ENCODE measurements around the gene CCNJL. TPM values are rescaled to one million over a fixed set of nuclear protein-coding genes. Genes with fewer than 3 reads are reported as not detected.

The CCNJL gene
- total and polyA plus RNA-seq, 2 donors (not counting 1 experiment from before 2014, with no cell fraction given), result 0.03 to 0.67 TPM

GRCh38 chr5:160357861-160358411 is 45.6 kb upstream of the CCNJL start:
- no peaks in the 10 kb centered on the region for H3K79me2 ChIP-seq (ENCODE audit: control insufficient read depth, insufficient read depth, low read length)
- ChIA-PET POLR2A (no interaction called here), CTCF (interaction anchor here (0.5 kb wide), 1 partner anchor 38 kb away, joined by 3 read pairs; no protein-coding TSS in a partner anchor)
- H3K36me3 ChIP-seq (replicated peaks in 1 of 2; ENCODE audit: control extremely low read depth in 1 of 2, control insufficient read depth in 1 of 2, extremely low read depth in 1 of 2, insufficient read depth in 2 of 2, low read length in 1 of 2), result no peaks in the 10 kb centered on the region
- no peak overlapping the region for H3K4me2 ChIP-seq (replicated peaks; ENCODE audit: low read depth, low read length, poor library complexity, severe bottlenecking)
- H3K9ac ChIP-seq (ENCODE audit: low read length), result no peak overlapping the region
- H2AFZ ChIP-seq (ENCODE audit: insufficient read depth, low read depth, low read length, poor library complexity, severe bottlenecking), result no peak overlapping the region
- H3K4me3 ChIP-seq (ENCODE audit: control extremely low read depth in 1 of 5, extremely low read depth in 1 of 5, insufficient read depth in 1 of 5, low read depth in 2 of 5, low read length in 4 of 5), result no peak overlapping the region
- no peaks in the 10 kb centered on the region for H4K20me1 ChIP-seq (ENCODE audit: control insufficient read depth, insufficient read depth, low read length, poor library complexity, severe bottlenecking)
- H3K27me3 ChIP-seq (replicated peaks in 1 of 4; ENCODE audit: control extremely low read depth in 1 of 4, control insufficient read depth in 3 of 4, insufficient read depth in 4 of 4, low read length in 3 of 4), result no peaks in the 10 kb centered on the region
- H3K9me3 ChIP-seq (ENCODE audit: control extremely low read depth in 1 of 3, control insufficient read depth in 2 of 3, insufficient read depth in 1 of 3, low read length in 2 of 3), result no peaks in the 10 kb centered on the region
- H3K9me3 Mint-ChIP-seq (ENCODE audit: insufficient read depth), result no peaks in the 10 kb centered on the region
- H3K27me3 Mint-ChIP-seq, result peaks cover 21% of the 10 kb centered on the region
- TF ChIP-seq EZH2 (IDR thresholded peaks at IDR 0.05; ENCODE audit: borderline replicate concordance, insufficient read depth, low read depth, low read length, poor library complexity, severe bottlenecking), result no peak
- TF ChIP-seq, protein P1, sequence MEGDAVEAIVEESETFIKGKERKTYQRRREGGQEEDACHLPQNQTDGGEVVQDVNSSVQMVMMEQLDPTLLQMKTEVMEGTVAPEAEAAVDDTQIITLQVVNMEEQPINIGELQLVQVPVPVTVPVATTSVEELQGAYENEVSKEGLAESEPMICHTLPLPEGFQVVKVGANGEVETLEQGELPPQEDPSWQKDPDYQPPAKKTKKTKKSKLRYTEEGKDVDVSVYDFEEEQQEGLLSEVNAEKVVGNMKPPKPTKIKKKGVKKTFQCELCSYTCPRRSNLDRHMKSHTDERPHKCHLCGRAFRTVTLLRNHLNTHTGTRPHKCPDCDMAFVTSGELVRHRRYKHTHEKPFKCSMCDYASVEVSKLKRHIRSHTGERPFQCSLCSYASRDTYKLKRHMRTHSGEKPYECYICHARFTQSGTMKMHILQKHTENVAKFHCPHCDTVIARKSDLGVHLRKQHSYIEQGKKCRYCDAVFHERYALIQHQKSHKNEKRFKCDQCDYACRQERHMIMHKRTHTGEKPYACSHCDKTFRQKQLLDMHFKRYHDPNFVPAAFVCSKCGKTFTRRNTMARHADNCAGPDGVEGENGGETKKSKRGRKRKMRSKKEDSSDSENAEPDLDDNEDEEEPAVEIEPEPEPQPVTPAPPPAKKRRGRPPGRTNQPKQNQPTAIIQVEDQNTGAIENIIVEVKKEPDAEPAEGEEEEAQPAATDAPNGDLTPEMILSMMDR (IDR thresholded peaks at IDR 0.05), result no peak
- ATAC-seq (ENCODE audit: low read depth) (no peak), DNase-seq (no peak)
- 92% methylated on average over 4 of the region's 7 CpGs for WGBS (ENCODE audit: insufficient coverage)
- H3K27ac ChIP-seq (ENCODE audit: low read length in 2 of 2), result no peak overlapping the region
- H3K4me1 ChIP-seq (ENCODE audit: control insufficient read depth in 2 of 2, insufficient read depth in 2 of 2, low read length in 2 of 2), result no peaks in the 10 kb centered on the region
- H3K4me1 Mint-ChIP-seq, result no peaks in the 10 kb centered on the region
- H3K4me3 Mint-ChIP-seq, result no peak overlapping the region
- no peak overlapping the region for H3K27ac Mint-ChIP-seq
- intact Hi-C loops (cut with micrococcal nuclease), result no loop called here

- DNase-seq, result no peak
- Histone ChIP-seq H3K36me3 (replicated peaks in 1 of 2; ENCODE audit: control extremely low read depth in 1 of 2, control insufficient read depth in 1 of 2, extremely low read depth in 1 of 2, insufficient read depth in 2 of 2, low read length in 1 of 2) (no peaks in the 10 kb centered on the region), H3K9me3 (ENCODE audit: control extremely low read depth in 1 of 3, control insufficient read depth in 2 of 3, insufficient read depth in 1 of 3, low read length in 2 of 3) (no peaks in the 10 kb centered on the region), H2AFZ (ENCODE audit: insufficient read depth, low read depth, low read length, poor library complexity, severe bottlenecking) (no peak overlapping the region), H4K20me1 (ENCODE audit: control insufficient read depth, insufficient read depth, low read length, poor library complexity, severe bottlenecking) (no peaks in the 10 kb centered on the region), H3K27me3 (replicated peaks in 1 of 4; ENCODE audit: control extremely low read depth in 1 of 4, control insufficient read depth in 3 of 4, insufficient read depth in 4 of 4, low read length in 3 of 4) (no peaks in the 10 kb centered on the region), H3K4me1 (ENCODE audit: control insufficient read depth in 2 of 2, insufficient read depth in 2 of 2, low read length in 2 of 2) (no peaks in the 10 kb centered on the region), H3K9ac (ENCODE audit: low read length) (no peak overlapping the region), H3K79me2 (ENCODE audit: control insufficient read depth, insufficient read depth, low read length) (no peaks in the 10 kb centered on the region), H3K27ac (ENCODE audit: low read length in 2 of 2) (no peak overlapping the region), H3K4me3 (ENCODE audit: control extremely low read depth in 1 of 5, extremely low read depth in 1 of 5, insufficient read depth in 1 of 5, low read depth in 2 of 5, low read length in 4 of 5) (no peak overlapping the region), H3K4me2 (replicated peaks; ENCODE audit: low read depth, low read length, poor library complexity, severe bottlenecking) (no peak overlapping the region)
- 89% methylated on average over 6 of the region's 7 CpGs for WGBS (ENCODE audit: insufficient coverage)
- TF ChIP-seq EZH2 (IDR thresholded peaks at IDR 0.05; ENCODE audit: borderline replicate concordance, insufficient read depth, low read depth, low read length, poor library complexity, severe bottlenecking), result no peak
- TF ChIP-seq, protein P1 (IDR thresholded peaks at IDR 0.05), result no peak
- ChIA-PET CTCF (interaction anchor here (0.5 to 1.6 kb wide), 2 partner anchors 12 to 39 kb away, joined by 3 read pairs; no protein-coding TSS in a partner anchor), POLR2A (no interaction called here)
- no peak for ATAC-seq (ENCODE audit: low read depth)
- no peaks in the 10 kb centered on the region for H3K4me1 Mint-ChIP-seq
- H3K27me3 Mint-ChIP-seq, result peaks cover 21% of the 10 kb centered on the region
- H3K27ac Mint-ChIP-seq, result no peak overlapping the region
- intact Hi-C loops (cut with micrococcal nuclease), result no loop called here
- H3K9me3 Mint-ChIP-seq (ENCODE audit: insufficient read depth), result no peaks in the 10 kb centered on the region
- H3K4me3 Mint-ChIP-seq, result no peak overlapping the region
Observed at GRCh38 chr5:160357394-160357793, 45.0 kb upstream of the CCNJL start.

Data from B cell (primary cell).